HG03280 (cell line): Measurements from ENCODE around the gene DCP2.

Experiments used
- ATAC-seq: cut with Tn5 transposase; IDR thresholded peaks from one replicate; pipeline ENCODE4 v1.9.1; 2021; ENCODE audit warnings: mild to moderate bottlenecking, moderate library complexity; ENCODE audit not compliant: unreplicated experiment

Gene DCP2

DNA sequence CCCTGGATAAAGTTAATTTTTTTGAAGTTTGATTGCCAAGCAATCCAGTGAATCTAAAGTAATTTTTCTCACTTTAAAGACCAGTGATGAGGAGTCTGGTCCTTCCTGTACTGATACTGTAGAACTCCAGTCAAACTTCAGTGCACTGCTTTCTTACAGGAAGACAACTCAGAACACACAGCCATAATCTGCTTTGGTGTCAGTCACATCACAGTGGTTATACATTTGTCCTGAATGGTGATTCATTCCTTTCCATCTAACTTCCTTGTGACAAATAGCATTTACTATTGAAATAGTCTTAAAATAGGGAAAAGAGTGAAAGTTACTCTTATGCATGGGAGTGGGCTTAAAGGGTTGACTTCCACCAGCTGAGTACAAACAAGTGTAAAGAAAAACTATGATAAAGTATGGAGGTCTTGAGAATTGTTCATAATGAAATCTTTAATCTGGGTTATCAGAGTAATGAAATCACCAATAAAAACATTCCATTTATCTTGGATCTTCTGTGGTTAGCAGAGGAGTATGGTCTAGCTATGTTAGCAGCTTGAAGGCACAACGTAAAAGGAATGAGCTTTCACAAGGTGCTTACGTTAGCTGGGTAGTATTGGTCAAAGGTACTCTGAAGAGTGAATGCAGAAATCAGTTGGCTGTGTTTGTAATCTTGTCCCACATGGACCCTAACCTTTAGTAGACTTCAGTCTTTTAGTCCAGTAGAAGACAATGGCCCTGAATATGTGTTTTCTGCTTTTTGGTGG is 41.5 kb downstream of the DCP2 start:
- ATAC-seq: no peak

DNA sequence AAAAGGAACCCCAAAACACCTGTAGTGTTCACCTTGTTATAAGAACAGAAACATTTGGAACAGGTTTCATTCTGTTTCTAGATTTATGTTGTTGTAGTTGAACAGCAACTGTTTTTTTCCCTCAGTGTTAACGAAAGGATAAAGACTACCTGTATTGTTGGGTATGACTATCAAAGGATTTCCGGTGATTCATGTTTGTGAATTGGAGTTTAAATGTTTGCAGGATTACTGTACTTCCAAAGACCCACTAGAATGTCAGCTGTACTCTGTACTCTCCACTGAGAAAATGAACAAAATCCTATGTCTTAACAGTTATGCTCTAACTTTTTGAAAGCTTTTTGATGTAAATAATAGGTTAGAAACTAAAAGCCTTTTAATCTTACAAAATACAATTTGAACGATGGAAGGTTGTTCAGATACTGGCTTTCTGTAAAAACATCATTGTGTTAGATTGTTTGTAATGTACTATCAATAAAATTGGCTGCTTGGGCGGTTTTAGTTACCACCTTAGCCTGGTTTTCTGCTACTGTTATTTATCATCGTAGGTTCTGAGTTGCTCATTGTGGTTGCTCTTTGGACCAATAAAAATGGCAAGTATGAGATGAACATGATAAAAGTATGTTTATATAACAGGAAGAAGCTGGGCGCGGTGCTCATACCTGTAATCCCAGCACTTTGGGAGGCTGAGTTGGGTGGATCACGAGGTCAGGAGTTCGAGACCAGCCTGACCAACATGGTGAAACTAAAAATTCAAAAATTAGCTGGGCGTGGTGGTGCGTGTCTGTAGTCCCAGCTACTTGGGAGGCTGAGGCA is 44.1 kb downstream of the DCP2 start:
- ATAC-seq: no peak

DNA sequence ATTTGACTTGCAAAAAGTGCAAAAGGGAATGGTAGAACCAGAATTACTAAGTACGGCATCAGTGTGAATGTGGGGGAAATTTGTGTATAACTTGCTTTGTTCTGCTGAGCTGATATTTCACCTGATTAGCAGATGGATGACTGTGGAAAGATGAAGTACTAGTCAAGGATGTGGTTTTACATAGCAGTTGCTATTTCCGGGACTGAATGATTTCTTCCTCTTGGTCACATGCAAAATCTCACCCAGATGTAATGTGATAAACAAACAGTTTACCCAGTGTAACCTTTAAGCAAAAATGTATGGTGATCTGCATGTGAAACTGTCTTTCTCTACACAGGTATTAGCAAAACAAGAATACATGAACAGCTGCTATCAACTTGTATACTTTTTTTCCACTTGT is 46.1 kb downstream of the DCP2 start:
- ATAC-seq: peak; percentile 77

DNA sequence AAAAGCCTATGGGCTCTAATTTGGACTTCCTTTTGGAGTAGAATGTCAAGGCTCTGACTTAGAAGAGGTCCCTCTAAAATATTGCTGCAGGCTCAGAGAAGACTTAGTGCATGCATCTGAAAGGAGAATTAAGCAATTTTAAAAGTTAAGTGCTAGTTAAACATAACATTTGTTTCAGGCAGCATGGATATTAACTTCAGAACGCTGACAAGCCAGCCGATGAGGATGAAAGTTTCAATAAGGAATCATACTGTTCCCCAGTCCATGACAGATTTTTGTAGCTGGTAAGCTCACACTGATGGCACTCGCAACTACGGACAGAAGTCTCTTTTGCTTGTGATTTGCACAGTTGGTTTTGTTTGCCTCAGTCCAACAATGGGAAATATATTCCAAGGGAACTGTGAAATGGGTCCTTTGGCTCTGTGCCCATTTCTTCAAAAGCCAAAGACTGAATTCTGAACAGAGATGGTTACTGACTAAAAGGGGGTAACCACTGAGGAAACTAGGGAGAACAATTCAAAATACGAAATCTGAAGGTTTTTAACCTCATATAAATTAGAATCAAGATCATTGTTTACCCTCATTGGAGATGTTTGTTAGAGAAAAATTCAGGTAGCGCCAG is 47.6 kb downstream of the DCP2 start:
- no peak for ATAC-seq

DNA sequence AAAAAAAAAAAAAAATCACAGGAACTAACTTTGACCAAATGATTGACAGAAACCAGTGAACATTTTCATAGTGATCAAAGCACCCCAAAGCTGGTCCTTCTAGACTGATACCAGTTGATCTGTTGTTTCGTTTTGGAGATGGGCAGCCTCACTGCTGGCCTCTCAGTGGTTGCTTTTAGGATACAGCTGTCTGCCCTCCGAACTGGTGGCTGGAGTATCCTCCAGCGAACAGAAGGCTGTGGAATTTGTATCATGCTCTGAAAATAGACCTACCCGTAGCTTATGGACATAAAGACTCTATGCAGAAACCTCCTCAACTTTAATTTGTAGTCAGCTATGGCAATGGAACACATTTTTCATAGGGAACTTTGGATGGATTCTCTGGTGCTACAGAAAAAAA is 49.0 kb downstream of the DCP2 start:
- no peak for ATAC-seq

DNA sequence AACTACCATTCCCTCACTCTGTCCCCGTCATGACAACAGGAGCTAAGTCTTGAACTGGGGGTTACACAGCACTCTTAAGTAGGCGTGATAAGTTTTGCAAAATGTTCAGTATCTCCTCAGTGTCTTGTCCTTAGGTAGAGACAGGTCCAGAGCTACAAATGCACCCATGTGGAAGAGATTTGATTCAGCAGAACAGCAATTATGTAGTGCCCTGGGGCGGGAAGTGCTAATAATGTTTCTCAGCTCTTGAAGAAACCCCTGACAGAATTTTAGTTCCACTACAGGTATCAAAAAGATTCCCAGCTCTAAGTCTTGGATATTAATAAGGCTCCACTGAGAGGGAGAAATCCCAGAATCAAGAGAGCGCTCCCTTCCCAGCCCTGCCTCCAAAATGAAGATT is 49.6 kb downstream of the DCP2 start:
- ATAC-seq: no peak

DNA sequence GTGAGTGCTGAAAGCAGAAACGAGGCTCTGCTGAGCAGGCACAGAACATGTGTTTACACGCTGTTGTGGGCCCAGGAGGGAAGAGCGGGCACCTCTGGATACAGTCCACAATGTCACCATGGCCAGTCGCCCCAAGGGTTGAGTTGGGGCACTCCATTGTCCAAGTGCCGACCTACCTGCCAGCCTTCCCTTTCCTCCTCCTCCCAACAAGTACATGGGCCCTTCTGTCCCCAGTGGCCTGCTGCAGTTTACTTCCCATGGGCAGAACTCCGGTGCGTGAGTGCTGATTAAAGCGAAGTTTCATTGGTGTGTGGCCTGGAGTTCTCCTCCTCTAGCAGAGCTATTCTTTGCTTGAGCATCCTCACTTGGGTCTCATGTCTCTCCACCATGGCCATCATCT is 50.4 kb downstream of the DCP2 start:
- no peak for ATAC-seq

DNA sequence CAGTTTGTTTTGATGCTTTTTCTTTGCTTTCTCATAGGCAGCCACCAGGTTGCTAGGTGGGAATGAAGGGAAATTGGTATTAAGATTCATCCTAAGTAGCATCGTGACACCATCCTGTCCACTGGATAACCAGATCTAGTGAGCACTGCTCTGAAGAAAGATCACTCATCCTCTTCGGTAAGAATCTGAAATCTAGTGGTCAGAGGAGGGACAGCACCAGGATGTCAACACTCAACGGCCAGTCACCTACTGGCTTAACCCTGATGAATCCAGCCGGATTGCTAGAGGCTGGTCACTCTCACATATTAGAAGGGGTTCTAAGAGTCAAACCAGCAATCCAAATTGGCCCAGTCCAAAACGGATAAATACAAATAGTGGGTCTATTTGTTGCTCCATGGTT is 50.8 kb downstream of the DCP2 start:
- ATAC-seq: no peak

DNA sequence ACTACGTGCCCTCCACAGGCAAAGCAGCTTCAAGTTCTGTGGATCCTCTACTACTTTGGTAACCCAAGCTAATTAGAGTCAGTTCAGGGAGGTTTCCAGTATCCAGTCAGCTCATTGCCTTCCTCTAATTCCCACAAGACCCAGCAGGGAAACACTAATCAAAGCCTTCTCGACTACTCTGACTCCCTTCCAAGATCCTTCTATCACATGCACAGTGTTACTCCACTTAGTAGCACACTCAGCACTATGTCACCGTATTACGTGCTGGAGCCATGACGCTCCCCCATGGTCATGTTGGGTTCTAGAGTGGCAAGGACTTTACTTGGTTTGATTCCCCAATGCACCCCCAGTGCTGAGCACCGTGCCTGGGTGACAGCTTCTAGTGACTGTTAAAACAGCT is 53.0 kb downstream of the DCP2 start:
- ATAC-seq: no peak

DNA sequence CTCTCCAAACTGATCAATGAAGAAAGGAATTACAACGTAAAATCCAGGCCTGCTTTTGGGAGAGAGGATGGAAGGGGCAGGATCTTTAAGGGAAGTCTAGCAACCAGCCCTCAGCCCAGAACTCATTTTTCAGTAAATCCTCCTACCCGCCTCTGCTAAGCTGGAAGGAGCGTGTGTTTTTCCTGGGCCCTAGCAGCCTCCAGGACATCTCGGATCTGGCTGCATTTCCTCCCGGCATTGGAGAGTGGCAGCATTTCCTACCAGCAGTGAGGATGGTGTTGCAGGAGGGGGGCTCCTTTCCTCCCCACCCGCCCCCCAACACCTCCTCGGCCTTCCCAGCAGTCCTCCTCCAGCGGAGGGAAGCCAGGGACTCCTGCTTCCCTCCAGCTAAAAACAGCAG is 54.5 kb downstream of the DCP2 start:
- ATAC-seq: no peak

DNA sequence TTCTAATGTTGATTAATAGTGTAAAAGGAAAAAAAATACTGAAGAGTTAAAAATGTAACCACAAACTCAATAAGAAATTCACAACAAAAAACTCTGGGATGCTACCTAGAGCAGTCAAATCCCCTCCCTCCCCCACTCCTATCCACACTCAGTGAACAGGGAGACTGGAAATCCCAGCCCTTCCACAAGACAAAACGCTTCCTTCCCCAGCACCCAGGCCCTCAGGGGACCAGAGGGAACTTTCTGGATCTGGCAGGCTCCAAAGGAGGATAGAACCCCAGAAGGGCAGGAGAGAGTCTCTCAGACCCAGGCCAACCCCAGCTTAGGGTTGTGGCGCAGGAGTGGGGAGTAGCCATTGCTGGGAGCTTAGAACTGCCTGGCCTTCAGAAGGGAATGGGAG is 55.0 kb downstream of the DCP2 start:
- ATAC-seq: no peak

DNA sequence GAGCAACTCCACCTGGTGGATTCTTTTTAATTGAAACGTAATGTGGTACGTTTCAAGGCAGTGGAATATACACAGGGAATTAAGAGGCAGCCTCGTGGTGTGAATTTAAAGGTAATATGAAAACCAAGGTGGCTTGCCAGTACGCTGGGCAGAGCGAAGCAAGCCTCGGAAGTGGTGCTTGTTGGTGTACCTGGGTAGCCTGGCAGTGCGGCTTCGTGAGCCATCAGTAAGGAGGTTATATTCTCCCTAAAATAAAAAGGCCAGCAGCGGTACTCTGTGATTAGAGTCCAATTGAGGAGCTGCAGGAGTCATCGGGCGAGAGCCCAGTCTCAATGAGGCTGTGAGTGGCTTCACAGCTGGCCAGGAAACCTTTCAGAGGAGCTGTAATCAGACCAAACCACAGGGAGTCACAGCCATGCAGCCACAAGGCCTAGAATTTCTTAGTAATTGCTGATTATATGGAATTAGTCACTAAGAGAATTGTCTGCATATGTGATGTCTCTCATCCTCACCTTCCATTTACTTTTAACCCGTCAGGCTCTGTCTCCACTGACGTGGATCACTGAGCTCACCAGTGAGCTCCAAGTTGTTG is 57.7 kb downstream of the DCP2 start:
- no peak for ATAC-seq

DNA sequence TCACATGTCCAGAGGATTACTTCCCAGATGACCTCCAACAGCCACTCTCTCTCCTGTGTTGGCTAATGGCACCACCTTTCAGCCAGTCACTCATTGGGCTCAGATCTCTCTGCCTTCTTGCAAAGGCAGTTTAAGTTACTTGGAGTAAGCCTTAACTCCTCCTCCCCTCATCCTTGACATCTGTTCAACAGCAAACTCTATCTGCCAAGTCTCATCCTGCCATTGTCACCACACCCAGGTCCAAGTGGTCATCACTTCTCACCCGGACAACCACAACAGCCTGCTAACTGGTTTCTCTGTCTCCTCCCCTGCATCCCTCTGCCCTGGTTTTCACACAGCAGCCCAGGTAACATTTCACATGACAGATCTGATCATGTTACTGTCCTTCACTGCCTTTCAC is 58.5 kb downstream of the DCP2 start:
- ATAC-seq: no peak

DNA sequence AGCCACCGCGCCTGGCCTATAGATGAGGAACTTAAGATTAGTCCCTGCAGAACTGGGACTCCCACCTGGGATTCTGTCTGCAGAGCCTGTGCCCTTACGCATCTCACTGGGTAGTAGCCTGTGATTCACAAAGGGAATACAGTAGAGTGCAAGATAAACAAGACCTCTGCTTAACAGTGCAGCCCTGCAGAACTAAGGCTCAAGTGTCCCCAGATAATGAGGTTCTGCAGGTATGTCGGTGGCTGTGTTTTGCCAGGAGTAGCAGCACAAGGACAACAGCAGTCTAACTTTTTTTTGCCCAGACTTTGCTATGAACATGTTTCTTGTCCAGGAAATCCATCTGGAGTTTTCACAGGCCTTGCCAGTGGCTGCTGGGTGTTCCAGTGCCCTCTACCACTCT is 59.7 kb downstream of the DCP2 start:
- no peak for ATAC-seq

DNA sequence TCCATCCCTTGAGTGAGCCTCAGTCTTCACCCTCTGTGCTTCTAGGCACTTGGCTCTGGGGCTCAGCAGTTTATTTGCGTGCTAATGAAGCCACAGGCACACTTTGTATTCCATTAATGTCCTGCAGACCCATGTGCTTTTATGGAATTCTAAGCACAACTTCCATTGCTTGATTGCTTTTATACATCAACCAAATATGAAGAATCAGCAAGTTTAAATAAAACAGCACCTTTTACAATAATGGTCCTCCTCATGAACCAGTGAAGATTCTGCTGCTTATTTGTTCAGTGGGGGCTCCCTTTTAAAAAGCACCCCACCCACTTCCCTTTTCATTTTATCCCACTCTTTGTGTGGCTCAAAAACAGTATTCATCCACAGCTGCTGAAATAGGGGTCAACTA is 60.2 kb downstream of the DCP2 start:
- ATAC-seq: no peak

DNA sequence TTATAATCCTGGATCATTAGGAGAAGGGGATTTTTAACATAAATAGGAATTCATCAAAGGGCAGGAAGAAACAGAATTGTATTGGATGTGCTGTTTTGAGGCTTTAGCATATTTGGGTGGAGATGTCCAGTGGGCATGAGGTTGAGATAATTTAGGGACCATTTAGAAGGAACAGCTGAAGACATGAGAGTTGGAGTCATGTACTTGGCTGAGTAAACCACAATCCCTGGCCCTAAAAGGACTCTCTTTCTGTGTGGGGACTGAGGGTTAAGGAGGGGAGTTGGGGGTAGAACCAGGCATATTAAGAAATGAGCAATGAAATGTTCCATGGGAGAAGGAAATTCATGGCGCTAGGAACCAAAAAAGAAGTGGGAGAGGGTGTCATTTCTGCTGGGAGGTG is 61.5 kb downstream of the DCP2 start:
- no peak for ATAC-seq

DNA sequence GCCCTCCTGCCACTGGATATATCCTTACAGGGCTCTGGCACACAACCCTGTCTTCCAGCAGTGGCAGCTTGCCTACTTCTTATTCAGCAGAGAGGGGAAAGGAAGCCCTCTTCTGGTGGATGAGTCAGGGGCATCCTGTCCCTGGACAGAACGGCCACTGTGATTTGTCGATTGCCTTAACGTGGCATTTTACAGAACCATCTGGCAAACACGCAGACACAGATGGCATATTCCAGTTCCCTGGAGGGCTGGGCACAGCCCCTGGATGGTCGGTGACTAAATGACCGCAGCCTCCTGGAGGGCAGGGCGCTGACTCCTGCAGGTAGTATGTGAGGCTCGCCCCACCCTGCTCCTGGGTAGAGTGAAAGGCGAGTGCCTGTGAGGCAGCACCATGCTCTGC is 62.1 kb downstream of the DCP2 start:
- ATAC-seq: no peak

DNA sequence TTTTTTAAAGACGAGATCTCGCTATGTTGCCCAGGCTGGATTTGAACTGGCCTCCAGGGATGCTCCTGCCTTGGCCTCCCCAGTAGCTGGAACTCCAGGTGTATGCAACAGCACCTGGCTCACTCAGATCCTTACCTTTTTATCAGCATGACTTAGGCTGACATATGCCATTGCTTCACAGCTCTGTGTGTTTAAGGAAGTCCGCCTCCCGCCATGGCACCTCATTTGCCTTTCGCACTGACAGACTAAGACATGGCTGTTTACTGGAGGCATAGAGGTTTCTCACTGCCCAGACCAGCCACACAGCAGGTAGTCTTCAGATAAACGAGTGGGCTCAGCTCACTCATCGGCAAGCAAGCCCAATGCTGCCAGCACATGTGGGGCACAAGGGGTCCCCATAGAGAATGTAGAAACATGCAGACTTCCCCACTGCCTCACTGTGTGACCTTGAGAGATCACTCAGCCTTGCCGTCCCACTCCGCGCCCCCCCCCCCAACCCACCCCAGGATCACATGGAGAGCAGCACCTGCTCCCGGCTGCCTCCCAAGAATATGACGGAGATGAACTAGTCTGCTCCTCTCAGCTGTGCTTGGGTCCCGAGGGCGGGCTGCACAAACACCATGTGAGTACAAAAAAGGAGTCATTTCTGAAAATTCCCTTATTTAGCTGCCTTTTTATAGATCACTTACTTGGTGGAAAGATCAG is 62.8 kb downstream of the DCP2 start:
- no peak for ATAC-seq

DNA sequence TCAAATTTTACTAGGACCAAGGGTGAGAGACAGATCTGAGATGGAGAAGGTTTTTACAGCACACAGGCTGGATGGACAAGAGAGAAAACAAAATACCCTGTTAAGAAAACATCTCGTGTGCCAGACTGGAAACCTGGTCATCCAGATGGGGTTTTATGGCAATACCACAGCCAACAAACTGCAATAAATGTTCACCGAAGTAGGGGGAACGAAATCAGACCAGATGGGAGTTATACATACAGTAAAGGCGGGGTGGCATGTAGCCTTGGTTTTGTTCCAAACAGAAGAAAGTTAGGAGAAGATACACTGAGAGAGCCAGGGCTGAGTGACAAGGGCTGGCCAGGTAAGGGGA is 63.3 kb downstream of the DCP2 start:
- no peak for ATAC-seq

DNA sequence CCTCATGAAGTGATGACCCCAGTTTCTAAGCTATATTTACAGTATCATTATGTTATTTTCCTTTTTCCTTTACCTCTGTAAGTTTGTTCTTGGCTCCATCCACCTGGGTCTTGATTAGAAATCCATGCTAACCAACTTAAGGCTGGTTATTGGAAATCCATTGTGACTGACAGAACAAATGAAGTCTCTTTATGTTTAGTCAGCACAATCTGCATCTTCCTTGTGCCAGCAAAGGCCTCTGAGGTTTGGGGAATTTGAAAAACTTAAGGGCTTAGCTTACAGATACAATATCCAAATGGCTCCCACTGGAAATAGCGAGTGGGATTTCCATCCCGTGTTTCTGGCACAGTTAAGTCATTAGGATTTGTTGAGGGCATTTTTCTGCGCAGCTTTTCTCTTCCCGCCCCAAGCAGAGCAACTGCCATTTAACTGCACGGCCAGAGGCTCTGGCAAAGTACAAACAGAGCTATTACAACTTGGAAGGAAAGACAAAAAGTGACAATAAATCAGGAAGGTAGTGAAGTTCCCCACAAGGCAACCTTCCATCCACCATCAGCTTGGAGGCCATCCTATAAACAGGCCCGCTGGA is 64.2 kb downstream of the DCP2 start:
- no peak for ATAC-seq
